22Rv1 (cell line): ENCODE measurements around the gene CCNO.

Experiments
- H3K27ac ChIP-seq: fragments of 450-650 bp; 2 replicates; pipeline ENCODE4 v1.5.1; 2017
- ZFX ChIP-seq: fragments of 450-650 bp; IDR thresholded peaks from 2 replicates; pipeline ENCODE4 v1.6.1; 2017; ENCODE audit warnings: antibody characterized with exemption, borderline replicate concordance
- TF ChIP-seq, protein P1 (sequence below): fragments of 450-650 bp; IDR thresholded peaks from 2 replicates; pipeline ENCODE4 v1.5.1; 2017; ENCODE audit warnings: mild to moderate bottlenecking

The CCNO gene

DNA sequence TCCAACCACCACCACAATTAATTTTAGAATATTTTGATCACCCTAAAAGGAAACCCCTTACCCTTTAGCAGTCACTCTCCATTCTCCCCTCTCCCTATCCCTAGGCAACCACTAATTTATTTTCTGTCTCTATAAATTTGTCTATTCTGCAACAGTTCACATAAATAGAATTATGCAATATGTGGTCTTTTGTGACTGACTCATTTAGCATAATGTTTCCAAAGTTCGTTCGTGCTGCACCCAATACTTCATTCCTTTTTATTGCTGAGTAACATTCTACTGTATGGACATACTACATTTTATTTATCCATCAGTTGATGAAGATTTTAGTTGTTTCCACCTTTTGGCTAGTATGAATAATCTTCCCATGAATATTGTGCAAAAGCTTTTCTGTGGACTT is 42.2 kb downstream of the CCNO start:
- H3K27ac ChIP-seq: no peak overlapping the region
- TF ChIP-seq, protein P1, sequence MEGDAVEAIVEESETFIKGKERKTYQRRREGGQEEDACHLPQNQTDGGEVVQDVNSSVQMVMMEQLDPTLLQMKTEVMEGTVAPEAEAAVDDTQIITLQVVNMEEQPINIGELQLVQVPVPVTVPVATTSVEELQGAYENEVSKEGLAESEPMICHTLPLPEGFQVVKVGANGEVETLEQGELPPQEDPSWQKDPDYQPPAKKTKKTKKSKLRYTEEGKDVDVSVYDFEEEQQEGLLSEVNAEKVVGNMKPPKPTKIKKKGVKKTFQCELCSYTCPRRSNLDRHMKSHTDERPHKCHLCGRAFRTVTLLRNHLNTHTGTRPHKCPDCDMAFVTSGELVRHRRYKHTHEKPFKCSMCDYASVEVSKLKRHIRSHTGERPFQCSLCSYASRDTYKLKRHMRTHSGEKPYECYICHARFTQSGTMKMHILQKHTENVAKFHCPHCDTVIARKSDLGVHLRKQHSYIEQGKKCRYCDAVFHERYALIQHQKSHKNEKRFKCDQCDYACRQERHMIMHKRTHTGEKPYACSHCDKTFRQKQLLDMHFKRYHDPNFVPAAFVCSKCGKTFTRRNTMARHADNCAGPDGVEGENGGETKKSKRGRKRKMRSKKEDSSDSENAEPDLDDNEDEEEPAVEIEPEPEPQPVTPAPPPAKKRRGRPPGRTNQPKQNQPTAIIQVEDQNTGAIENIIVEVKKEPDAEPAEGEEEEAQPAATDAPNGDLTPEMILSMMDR: no peak
- TF ChIP-seq ZFX: no peak

DNA sequence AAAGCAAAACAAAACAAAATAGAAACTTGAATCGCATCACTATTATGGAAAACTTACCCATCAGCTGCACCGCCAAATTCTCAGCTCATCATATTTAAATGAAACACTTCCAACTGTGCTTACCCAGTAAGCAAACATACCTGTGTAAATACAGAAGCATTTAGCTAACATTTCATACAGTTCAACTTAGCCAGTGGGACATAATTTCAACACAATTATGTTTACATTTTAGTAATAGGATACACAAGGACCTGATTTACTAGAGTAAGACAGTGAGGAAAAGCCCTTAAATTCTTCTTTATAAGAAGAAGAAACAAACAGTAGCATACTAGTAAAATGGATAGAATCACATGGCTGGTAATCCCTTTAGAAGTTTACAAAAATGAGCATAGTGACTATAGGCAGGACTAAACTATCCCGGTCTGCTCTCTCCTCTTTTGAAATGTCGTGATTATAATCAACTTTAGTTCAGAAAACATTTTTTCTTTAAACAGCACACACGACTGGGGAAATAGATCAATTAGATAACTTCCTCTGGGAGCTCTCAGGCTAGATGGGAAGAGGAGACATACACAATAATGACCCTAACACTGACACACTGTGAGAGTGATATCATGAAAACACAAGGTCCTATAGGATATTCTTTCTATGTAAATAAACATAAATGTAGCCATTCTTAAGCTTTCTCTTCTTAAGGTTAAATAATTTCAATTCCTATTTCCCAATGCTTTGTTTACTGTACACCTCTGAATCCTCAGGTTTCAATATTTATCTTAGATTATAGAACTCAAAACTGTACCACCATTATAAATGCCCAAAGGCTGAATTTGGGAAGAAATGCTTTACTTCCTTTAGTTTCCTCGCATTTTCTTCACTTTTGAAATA is 44.5 kb downstream of the CCNO start:
- H3K27ac ChIP-seq: no peak overlapping the region
- TF ChIP-seq, protein P1: no peak

DNA sequence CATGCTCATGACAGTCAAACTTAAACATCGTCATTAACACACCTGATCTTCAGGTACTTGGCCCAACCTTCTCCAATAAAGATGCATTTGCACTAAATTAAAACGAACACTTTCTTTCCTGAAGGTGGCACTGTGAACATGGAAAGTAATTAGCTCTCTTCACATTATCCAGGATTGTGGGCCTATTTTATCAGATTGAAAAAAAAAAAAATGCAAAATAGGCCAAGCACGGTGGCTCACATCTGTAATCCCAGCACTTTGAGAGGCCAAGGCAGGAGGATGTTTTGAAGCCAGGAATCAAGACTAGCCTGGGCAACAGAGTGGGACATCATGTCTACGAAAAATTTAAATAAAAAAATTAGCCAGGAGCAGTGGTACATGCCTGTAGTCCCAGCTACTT is 46.0 kb downstream of the CCNO start:
- H3K27ac ChIP-seq: no peak overlapping the region
- TF ChIP-seq, protein P1: peak; percentile 72
- TF ChIP-seq ZFX: no peak
